ENCODE data around the gene UBE2F. TPM values are rescaled to one million over a fixed set of nuclear protein-coding genes. Genes with fewer than 3 reads are reported as not detected.

Gene UBE2F
- polyA plus RNA-seq, 1 of the 3 experiments (the other 2 are of a cell fraction): 56.9 TPM

DNA sequence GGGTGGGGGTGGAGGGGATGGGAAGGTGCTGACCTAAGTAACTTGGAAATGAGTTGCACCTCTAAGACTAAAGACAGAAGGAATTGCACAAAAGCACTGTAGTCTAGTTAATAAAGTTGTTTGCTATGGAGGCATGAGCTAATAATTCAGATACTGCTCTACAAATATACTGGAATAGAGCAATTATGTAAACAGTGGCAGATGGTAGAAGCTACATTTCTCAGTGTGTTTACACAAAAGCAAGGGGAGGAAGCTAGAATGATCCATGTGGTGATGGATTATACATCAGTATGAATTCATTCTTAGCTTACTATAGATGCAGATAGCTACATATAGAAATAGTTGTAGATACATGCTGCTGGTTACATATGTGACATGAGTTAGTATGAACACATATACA is 27.6 kb upstream of the UBE2F start:
- Histone ChIP-seq H3K27ac (ENCODE audit: low read depth in 2 of 2, low read length in 1 of 2) (no peak overlapping the region), H4K20me1 (ENCODE audit: insufficient read depth) (no peaks in the 10 kb centered on the region), H3K4me3 (ENCODE audit: low read depth in 2 of 2, low read length in 1 of 2) (no peak overlapping the region), H3K9me3 (no peaks in the 10 kb centered on the region), H3K36me3 (replicated peaks in 1 of 2; ENCODE audit: control insufficient read depth in 1 of 2, insufficient read depth in 2 of 2, low read length in 1 of 2) (no peaks in the 10 kb centered on the region), H3K4me2 (no peak overlapping the region), H3K27me3 (ENCODE audit: insufficient read depth) (no peaks in the 10 kb centered on the region), H2AFZ (ENCODE audit: low read depth) (no peak overlapping the region), H3F3A (replicated peaks; ENCODE audit: insufficient read depth) (no peaks in the 10 kb centered on the region), H3K9me2 (no peaks in the 10 kb centered on the region), H3K4me1 (ENCODE audit: control insufficient read depth in 1 of 2, insufficient read depth in 2 of 2, low read depth in 1 of 2, low read length in 1 of 2) (no peaks in the 10 kb centered on the region), H3K9ac (no peak overlapping the region), H3K79me2 (ENCODE audit: insufficient read depth) (no peaks in the 10 kb centered on the region)
- TF ChIP-seq, protein P1, sequence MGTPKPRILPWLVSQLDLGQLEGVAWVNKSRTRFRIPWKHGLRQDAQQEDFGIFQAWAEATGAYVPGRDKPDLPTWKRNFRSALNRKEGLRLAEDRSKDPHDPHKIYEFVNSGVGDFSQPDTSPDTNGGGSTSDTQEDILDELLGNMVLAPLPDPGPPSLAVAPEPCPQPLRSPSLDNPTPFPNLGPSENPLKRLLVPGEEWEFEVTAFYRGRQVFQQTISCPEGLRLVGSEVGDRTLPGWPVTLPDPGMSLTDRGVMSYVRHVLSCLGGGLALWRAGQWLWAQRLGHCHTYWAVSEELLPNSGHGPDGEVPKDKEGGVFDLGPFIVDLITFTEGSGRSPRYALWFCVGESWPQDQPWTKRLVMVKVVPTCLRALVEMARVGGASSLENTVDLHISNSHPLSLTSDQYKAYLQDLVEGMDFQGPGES (IDR thresholded peaks at IDR 0.05; ENCODE audit: low read depth, low read length): no peak
- TF ChIP-seq NFIC (IDR thresholded peaks at IDR 0.05; ENCODE audit: borderline replicate concordance): no peak
- no peak for TF ChIP-seq RFX5 (IDR thresholded peaks at IDR 0.05; ENCODE audit: low read length)
- no peak for TF ChIP-seq SIN3A (IDR thresholded peaks at IDR 0.05; ENCODE audit: borderline replicate concordance, low read depth, low read length)
- TF ChIP-seq CHD2 (IDR thresholded peaks at IDR 0.05; ENCODE audit: low read length, partially characterized antibody): no peak
- POLR2A ChIA-PET: interaction anchor here (0.6 kb wide), 1 partner anchor 8 kb away, joined by 3 read pairs; no protein-coding TSS in a partner anchor
- CTCF ChIA-PET: interaction anchor here (0.9 to 1.2 kb wide), 3 partner anchors 15 to 21 kb away, joined by 3 to 5 read pairs (median 4); no protein-coding TSS in a partner anchor
- no peak for DNase-seq

DNA sequence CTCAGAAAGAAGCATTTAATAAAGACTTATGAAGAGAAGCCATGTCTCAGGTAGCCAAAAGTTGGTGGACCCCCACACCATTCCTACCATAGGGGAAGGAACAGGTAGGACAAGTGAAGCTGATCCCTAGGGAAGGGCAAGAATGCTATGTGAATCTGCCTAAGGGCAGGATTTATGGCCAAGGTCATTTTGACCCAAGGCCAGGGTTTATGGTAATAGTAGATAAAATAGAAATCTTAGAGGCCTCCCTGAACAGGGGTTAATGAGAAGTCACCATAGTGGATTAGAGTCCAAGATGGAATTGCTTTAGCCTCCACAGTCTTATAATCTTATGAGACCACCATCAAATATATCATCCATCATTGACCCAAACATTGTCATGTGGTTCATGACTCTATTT is 26.0 kb upstream of the UBE2F start:
- no peaks in the 10 kb centered on the region for H3K27me3 ChIP-seq (ENCODE audit: insufficient read depth)
- CTCF ChIA-PET: interaction anchor here (0.7 to 3.0 kb wide), 2 partner anchors 10 to 14 kb away, joined by 4 to 11 read pairs; no protein-coding TSS in a partner anchor
- no peak overlapping the region for H3K27ac ChIP-seq (ENCODE audit: low read depth in 2 of 2, low read length in 1 of 2)
- no peak for TF ChIP-seq FOSL2 (IDR thresholded peaks at IDR 0.05; ENCODE audit: borderline replicate concordance, low read depth)
- no peak for TF ChIP-seq RFX5 (IDR thresholded peaks at IDR 0.05; ENCODE audit: low read length)
- no peak for TF ChIP-seq GATA2 (CRISPR knock-in tag; IDR thresholded peaks at IDR 0.05)
- TF ChIP-seq, protein P2, sequence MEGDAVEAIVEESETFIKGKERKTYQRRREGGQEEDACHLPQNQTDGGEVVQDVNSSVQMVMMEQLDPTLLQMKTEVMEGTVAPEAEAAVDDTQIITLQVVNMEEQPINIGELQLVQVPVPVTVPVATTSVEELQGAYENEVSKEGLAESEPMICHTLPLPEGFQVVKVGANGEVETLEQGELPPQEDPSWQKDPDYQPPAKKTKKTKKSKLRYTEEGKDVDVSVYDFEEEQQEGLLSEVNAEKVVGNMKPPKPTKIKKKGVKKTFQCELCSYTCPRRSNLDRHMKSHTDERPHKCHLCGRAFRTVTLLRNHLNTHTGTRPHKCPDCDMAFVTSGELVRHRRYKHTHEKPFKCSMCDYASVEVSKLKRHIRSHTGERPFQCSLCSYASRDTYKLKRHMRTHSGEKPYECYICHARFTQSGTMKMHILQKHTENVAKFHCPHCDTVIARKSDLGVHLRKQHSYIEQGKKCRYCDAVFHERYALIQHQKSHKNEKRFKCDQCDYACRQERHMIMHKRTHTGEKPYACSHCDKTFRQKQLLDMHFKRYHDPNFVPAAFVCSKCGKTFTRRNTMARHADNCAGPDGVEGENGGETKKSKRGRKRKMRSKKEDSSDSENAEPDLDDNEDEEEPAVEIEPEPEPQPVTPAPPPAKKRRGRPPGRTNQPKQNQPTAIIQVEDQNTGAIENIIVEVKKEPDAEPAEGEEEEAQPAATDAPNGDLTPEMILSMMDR (IDR thresholded peaks at IDR 0.05): no peak
- TF ChIP-seq FOXJ3 (CRISPR knock-in tag; IDR thresholded peaks at IDR 0.05): no peak
- TF ChIP-seq, protein P3, sequence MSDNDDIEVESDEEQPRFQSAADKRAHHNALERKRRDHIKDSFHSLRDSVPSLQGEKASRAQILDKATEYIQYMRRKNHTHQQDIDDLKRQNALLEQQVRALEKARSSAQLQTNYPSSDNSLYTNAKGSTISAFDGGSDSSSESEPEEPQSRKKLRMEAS (IDR thresholded peaks at IDR 0.05; ENCODE audit: low read depth): no peak
- no peak for TF ChIP-seq CHD2 (IDR thresholded peaks at IDR 0.05; ENCODE audit: low read length, partially characterized antibody)
- TF ChIP-seq NFIC (IDR thresholded peaks at IDR 0.05; ENCODE audit: borderline replicate concordance): no peak
- TF ChIP-seq SIN3A (IDR thresholded peaks at IDR 0.05; ENCODE audit: borderline replicate concordance, low read depth, low read length): no peak
- no peak for TF ChIP-seq GABPA (IDR thresholded peaks at IDR 0.05; ENCODE audit: low read depth)
- TF ChIP-seq, protein P1 (IDR thresholded peaks at IDR 0.05; ENCODE audit: low read depth, low read length): no peak
- no peak for TF ChIP-seq EP300 (IDR thresholded peaks at IDR 0.05; ENCODE audit: borderline replicate concordance in 1 of 2, low read depth in 1 of 2, low read length in 1 of 2)
- no peak for TF ChIP-seq RCOR1 (IDR thresholded peaks at IDR 0.05; ENCODE audit: low read length)
- no peak for TF ChIP-seq ELF1 (IDR thresholded peaks at IDR 0.05)
- no peak for TF ChIP-seq TCF12 (IDR thresholded peaks at IDR 0.05)
- TF ChIP-seq MEF2A (IDR thresholded peaks at IDR 0.05; ENCODE audit: borderline replicate concordance, low read depth): no peak
- TF ChIP-seq RAD21 (IDR thresholded peaks at IDR 0.05; ENCODE audit: low read length): no peak
- no peak overlapping the region for H3K9ac ChIP-seq
- no peaks in the 10 kb centered on the region for H3K36me3 ChIP-seq (replicated peaks in 1 of 2; ENCODE audit: control insufficient read depth in 1 of 2, insufficient read depth in 2 of 2, low read length in 1 of 2)
- no peaks in the 10 kb centered on the region for H4K20me1 ChIP-seq (ENCODE audit: insufficient read depth)
- POLR2A ChIA-PET: no interaction called here
- H3K4me2 ChIP-seq: no peak overlapping the region
- H3K79me2 ChIP-seq (ENCODE audit: insufficient read depth): no peaks in the 10 kb centered on the region
- DNase-seq: no peak
- H3K9me2 ChIP-seq: no peaks in the 10 kb centered on the region
- H3F3A ChIP-seq (replicated peaks; ENCODE audit: insufficient read depth): no peaks in the 10 kb centered on the region
- H3K4me1 ChIP-seq (ENCODE audit: control insufficient read depth in 1 of 2, insufficient read depth in 2 of 2, low read depth in 1 of 2, low read length in 1 of 2): no peaks in the 10 kb centered on the region
- H3K9me3 ChIP-seq: no peaks in the 10 kb centered on the region
- H3K4me3 ChIP-seq (ENCODE audit: low read depth in 2 of 2, low read length in 1 of 2): no peak overlapping the region
- H2AFZ ChIP-seq (ENCODE audit: low read depth): no peak overlapping the region
